SK-N-SH (cell line): ENCODE data around the gene RALGDS. TPM values are rescaled to one million over a fixed set of nuclear protein-coding genes. Genes with fewer than 3 reads are reported as not detected.

Experiments
- CTCF ChIA-PET: fragments of 300-600, 350-600 bp; formaldehyde crosslinking; extraction: SDS; loops from one replicate; lab custom pipeline; 2021; lab: Yijun Ruan, JAX
- POLR2A ChIA-PET: fragments of 350-600 bp; sonication (Branson Sonifier 250); formaldehyde crosslinking; extraction: SDS; loops from one replicate; lab custom pipeline; 2020; ENCODE audit warnings: antibody characterized with exemption, inconsistent platforms; lab: Yijun Ruan, JAX
- DNase-seq: peaks from one replicate; pipeline ENCODE4 v3.0.0; 2012
- H2AFZ ChIP-seq: fragments of 200-600 bp; sonication (generic); 2 replicates; pipeline ENCODE4 v1.8.1; 2016; ENCODE audit warnings: antibody characterized with exemption, mild to moderate bottlenecking, low read depth
- H3F3A ChIP-seq: fragments of 200-600 bp; sonication (generic); replicated peaks from 2 replicates; pipeline ENCODE3; 2016; ENCODE audit warnings: antibody characterized with exemption, mild to moderate bottlenecking; ENCODE audit not compliant: insufficient read depth
- H3K27ac ChIP-seq, 2 experiments: fragments of 200-500 bp in 1 of 2; fragments of 200-600 bp in 1 of 2; sonication (Bioruptor generic) in 1 of 2; sonication (generic), shearing (Covaris generic) in 1 of 2; 2 replicates each; pipeline versions ENCODE4 v1.5.1 to v1.6.1; 2014 to 2016; ENCODE audit warnings: low read depth in 2 of 2, inconsistent platforms in 1 of 2, low read length in 1 of 2, mild to moderate bottlenecking in 1 of 2, mixed read lengths in 1 of 2
- H3K27me3 ChIP-seq: fragments of 200-600 bp; sonication (generic), shearing (Covaris generic); 2 replicates; pipeline ENCODE4 v1.6.1; 2016; ENCODE audit warnings: mixed run types; ENCODE audit not compliant: insufficient read depth
- H3K36me3 ChIP-seq, 2 experiments: fragments of 200-500 bp in 1 of 2; fragments of 200-600 bp in 1 of 2; sonication (Bioruptor generic) in 1 of 2; sonication (generic) in 1 of 2; replicated peaks in 1 of 2; 2 replicates each; pipeline versions ENCODE3 to v1.5.1; 2014 to 2016; ENCODE audit warnings: low read length in 1 of 2, mild to moderate bottlenecking in 1 of 2; ENCODE audit not compliant: insufficient read depth in 2 of 2, control insufficient read depth in 1 of 2
- H3K4me1 ChIP-seq, 2 experiments: fragments of 200-500 bp in 1 of 2; fragments of 200-600 bp in 1 of 2; sonication (Bioruptor generic) in 1 of 2; sonication (generic), shearing (Covaris generic) in 1 of 2; 2 replicates each; pipeline versions ENCODE4 v1.5.1 to v1.6.1; 2014 to 2016; ENCODE audit warnings: low read depth in 1 of 2, low read length in 1 of 2, mixed run types in 1 of 2; ENCODE audit not compliant: insufficient read depth in 2 of 2, control insufficient read depth in 1 of 2
- H3K4me2 ChIP-seq: fragments of 200-600 bp; sonication (generic), shearing (Covaris generic); 2 replicates; pipeline ENCODE4 v1.6.1; 2017; ENCODE audit warnings: mixed run types
- H3K4me3 ChIP-seq, 2 experiments: fragments of 200-500 bp in 1 of 2; fragments of 200-600 bp in 1 of 2; sonication (Bioruptor generic) in 1 of 2; sonication (generic), shearing (Covaris generic) in 1 of 2; 2 replicates each; pipeline versions ENCODE4 v1.5.1 to v1.8.1; 2014 to 2016; ENCODE audit warnings: low read depth in 2 of 2, inconsistent platforms in 1 of 2, low read length in 1 of 2, mild to moderate bottlenecking in 1 of 2, mixed read lengths in 1 of 2, moderate library complexity in 1 of 2
- H3K79me2 ChIP-seq: fragments of 200-600 bp; sonication (generic); 2 replicates; pipeline ENCODE4 v1.8.1; 2017; ENCODE audit warnings: mild to moderate bottlenecking; ENCODE audit not compliant: insufficient read depth
- H3K9ac ChIP-seq: fragments of 200-600 bp; sonication (generic); 2 replicates; pipeline ENCODE4 v1.6.1; 2017; ENCODE audit warnings: mixed run types
- H3K9me2 ChIP-seq: fragments of 200-600 bp; sonication (generic); 2 replicates; pipeline ENCODE4 v1.6.1; 2017; ENCODE audit warnings: mixed run types
- H3K9me3 ChIP-seq: fragments of 200-600 bp; sonication (generic); 2 replicates; pipeline ENCODE4 v1.6.1; 2017; ENCODE audit warnings: mixed run types, mild to moderate bottlenecking, moderate library complexity
- H4K20me1 ChIP-seq: fragments of 200-600 bp; sonication (generic); 2 replicates; pipeline ENCODE4 v1.6.1; 2017; ENCODE audit warnings: mild to moderate bottlenecking, mixed run types; ENCODE audit not compliant: insufficient read depth
- CHD2 ChIP-seq: fragments of 150-350 bp; IDR thresholded peaks from 2 replicates; pipeline ENCODE4 v1.6.1; 2018; ENCODE audit warnings: low read length; ENCODE audit not compliant: partially characterized antibody
- CTCF ChIP-seq: fragments of 200-600 bp; sonication (generic); IDR thresholded peaks from 2 replicates; pipeline ENCODE4 v1.6.1; 2017; ENCODE audit warnings: antibody characterized with exemption, mild to moderate bottlenecking, moderate library complexity
- ELF1 ChIP-seq: IDR thresholded peaks from 2 replicates; pipeline ENCODE4 v1.4.0; 2012
- EP300 ChIP-seq, 2 experiments: IDR thresholded peaks; 2 replicates each; pipeline versions ENCODE4 v1.4.0 to v1.6.1; 2012; ENCODE audit warnings: borderline replicate concordance in 1 of 2, low read depth in 1 of 2, low read length in 1 of 2
- FOSL2 ChIP-seq: IDR thresholded peaks from 2 replicates; pipeline ENCODE4 v1.4.0; 2012; ENCODE audit warnings: low read depth, mild to moderate bottlenecking, moderate library complexity, borderline replicate concordance
- FOXJ3 ChIP-seq: sonication (generic); formaldehyde crosslinking; IDR thresholded peaks from 2 replicates; pipeline ENCODE4 v1.5.1; 2020; ENCODE audit warnings: mild to moderate bottlenecking, missing genetic modification reagents
- GABPA ChIP-seq: IDR thresholded peaks from 2 replicates; pipeline ENCODE4 v1.4.0; 2012; ENCODE audit warnings: low read depth, mild to moderate bottlenecking
- GATA2 ChIP-seq: sonication (generic); formaldehyde crosslinking; IDR thresholded peaks from 2 replicates; pipeline ENCODE4 v1.5.0; 2020; ENCODE audit warnings: mild to moderate bottlenecking, missing genetic modification reagents
- JUND ChIP-seq: IDR thresholded peaks from 2 replicates; pipeline ENCODE4 v1.4.0; 2012
- MEF2A ChIP-seq: IDR thresholded peaks from 2 replicates; pipeline ENCODE4 v1.4.0; 2012; ENCODE audit warnings: low read depth, borderline replicate concordance
- MXI1 ChIP-seq: IDR thresholded peaks from 2 replicates; pipeline ENCODE4 v1.6.1; 2012; ENCODE audit warnings: mild to moderate bottlenecking, low read depth, low read length, improper control_type of control experiment
- NFIC ChIP-seq: IDR thresholded peaks from 2 replicates; pipeline ENCODE4 v1.4.0; 2012; ENCODE audit warnings: borderline replicate concordance
- NRF1 ChIP-seq: IDR thresholded peaks from 2 replicates; pipeline ENCODE4 v1.6.1; 2012; ENCODE audit warnings: low read depth, mild to moderate bottlenecking, low read length
- POLR2AphosphoS5 ChIP-seq: IDR thresholded peaks from 2 replicates; pipeline ENCODE4 v1.6.1; 2012; ENCODE audit warnings: low read depth, low read length
- RAD21 ChIP-seq: IDR thresholded peaks from 2 replicates; pipeline ENCODE4 v1.6.1; 2012; ENCODE audit warnings: mild to moderate bottlenecking, low read length
- SIN3A ChIP-seq: IDR thresholded peaks from 2 replicates; pipeline ENCODE4 v1.6.1; 2012; ENCODE audit warnings: low read depth, mild to moderate bottlenecking, low read length, moderate library complexity, borderline replicate concordance
- SMC3 ChIP-seq: IDR thresholded peaks from 2 replicates; pipeline ENCODE4 v1.6.1; 2012; ENCODE audit warnings: low read depth, low read length, improper control_type of control experiment
- TAF1 ChIP-seq: IDR thresholded peaks from 2 replicates; pipeline ENCODE4 v1.6.1; 2012; ENCODE audit warnings: low read depth, mild to moderate bottlenecking, low read length, moderate library complexity, borderline replicate concordance
- TCF12 ChIP-seq: IDR thresholded peaks from 2 replicates; pipeline ENCODE4 v1.4.0; 2012
- ZBTB33 ChIP-seq: IDR thresholded peaks from 2 replicates; pipeline ENCODE4 v1.4.0; 2012; ENCODE audit warnings: low read depth, borderline replicate concordance
- WGBS: methylation state at CpG from one replicate; pipeline ENCODE4 v1.1.6; 2017; ENCODE audit warnings: low lambda C conversion rate; 5-methylcytosine and 5-hydroxymethylcytosine counted together
- polyA plus RNA-seq, 3 experiments: library from polyadenylated mRNA; depleted of rRNA; stranded (reverse); fragments of >200 nt; gene quantifications; 2 replicates each; pipeline ENCODE4 v1.2.3, GENCODE V29; 2012

Gene RALGDS
- polyA plus RNA-seq, 1 of the 3 experiments (the other 2 are of a cell fraction): 64.7 TPM

- peak; percentile 97 for TF ChIP-seq CTCF
- no peak for TF ChIP-seq ELF1
- no peak; the same call in 1 of the 2 replicates for TF ChIP-seq FOXJ3 (CRISPR knock-in tag)
- TF ChIP-seq EP300 (IDR thresholded peaks at IDR 0.05; ENCODE audit: borderline replicate concordance in 1 of 2, low read depth in 1 of 2, low read length in 1 of 2): no peak
- TF ChIP-seq GATA2 (CRISPR knock-in tag): no peak
- TF ChIP-seq MXI1: peak; percentile 66; the same call in 1 of the 2 replicates
- 0 out of 2 replicates have a peak, but pooled peaks have one; percentile 15 for TF ChIP-seq NRF1
- no peak for TF ChIP-seq FOSL2
- no peak for TF ChIP-seq ZBTB33
These were observed 23.3 kb upstream of the RALGDS start (continued) for GRCh38 chr9:133144142-133144903.

- peaks cover 0 to 70% of the 10 kb centered on the region in 2 experiments; a peak in 3 of 4 replicates for H3K4me1 ChIP-seq
- H3K27ac ChIP-seq: peak overlapping the region in 1 of 2 experiments; percentile 58; a peak in 2 of 4 replicates
- H3K36me3 ChIP-seq: peaks cover 0 to 2% of the 10 kb centered on the region in 2 experiments
- H3K9ac ChIP-seq: no peak overlapping the region
- H3F3A ChIP-seq: peaks cover 9% of the 10 kb centered on the region
- H3K4me3 ChIP-seq: no peak overlapping the region; a peak in 1 of 4 replicates
- 94% methylated on average over 13 of the region's 13 CpGs for WGBS
- peaks cover 46% of the 10 kb centered on the region; the same call in 1 of the 2 replicates for H3K79me2 ChIP-seq
- TF ChIP-seq TCF12 (no peak), GABPA (no peak), SMC3 (no peak), SIN3A (no peak), GATA2 (CRISPR knock-in tag) (no peak), CHD2 (no peak), ZBTB33 (no peak), JUND (no peak), NFIC (no peak), CTCF (no peak), TAF1 (no peak), NRF1 (no peak), POLR2AphosphoS5 (no peak), MEF2A (no peak), RAD21 (no peak)
- H3K27me3 ChIP-seq: no peaks in the 10 kb centered on the region
- CTCF ChIA-PET: interaction anchor here (0.5 to 11.6 kb wide), 32 partner anchors 9 to 210 kb away, joined by 3 to 810 read pairs (median 5); partner anchors contain the start of genes CEL, GFI1B, GTF3C5 and RALGDS
- no peak overlapping the region for H2AFZ ChIP-seq
- peaks cover 74% of the 10 kb centered on the region for H4K20me1 ChIP-seq
- POLR2A ChIA-PET: interaction anchor here (1.0 to 3.0 kb wide), 7 partner anchors 10 to 113 kb away, joined by 3 to 21 read pairs (median 7); partner anchors contain the start of gene GTF3C5
- no peaks in the 10 kb centered on the region for H3K9me2 ChIP-seq
- H3K4me2 ChIP-seq: peak overlapping the region; percentile 72; the same call in 1 of the 2 replicates
- no peak for DNase-seq
- H3K9me3 ChIP-seq: no peaks in the 10 kb centered on the region
These were observed 22.6 kb upstream of the RALGDS start for GRCh38 chr9:133143639-133144141.
